NCI-H187 (cell line): ENCODE data around the gene B4GALNT1.
A peak's percentile ranks its signal among the peaks of the same experiment; 100 is the strongest.
"Not testable (repeated sequence)": the region's sequence is repeated elsewhere in the genome, so short reads cannot be mapped to it uniquely, and the experiment has no call there.

Experiments
- DNase-seq, 2 experiments: peaks; one replicate each; lab custom pipeline; 2025; lab: John Stamatoyannopoulos, UW

The B4GALNT1 gene

DNA sequence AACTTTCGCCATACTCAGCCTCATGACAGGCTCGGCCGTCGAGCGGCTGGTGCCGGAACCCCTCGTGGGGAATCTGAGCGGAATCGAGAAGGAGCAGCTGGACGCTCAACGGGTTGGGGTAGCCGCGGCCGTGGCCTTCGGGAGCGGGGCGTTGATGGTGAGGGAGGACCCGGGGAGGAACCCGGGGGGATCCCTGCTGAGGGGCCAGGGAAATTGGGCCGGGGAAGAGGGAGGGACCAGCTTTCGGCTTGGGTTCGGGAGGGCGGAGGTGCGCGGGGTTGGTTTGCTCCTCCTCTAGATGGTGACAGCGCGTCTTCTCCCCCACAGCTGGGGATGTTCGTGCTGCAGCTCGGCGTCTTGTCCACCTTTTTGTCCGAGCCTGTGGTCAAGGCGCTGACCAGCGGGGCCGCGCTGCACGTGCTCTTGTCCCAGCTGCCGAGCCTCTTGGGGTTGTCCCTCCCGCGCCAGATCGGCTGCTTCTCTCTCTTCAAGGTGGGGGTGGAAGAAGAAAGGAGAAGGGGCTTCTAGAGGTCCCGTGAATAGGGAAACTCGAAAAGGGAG lies 12.0 kb downstream of the B4GALNT1 start:
- DNase-seq, result no peak

- no peak for DNase-seq
These were observed 12.6 kb downstream of the B4GALNT1 start for GRCh38 chr12:57620245-57620935.

DNA sequence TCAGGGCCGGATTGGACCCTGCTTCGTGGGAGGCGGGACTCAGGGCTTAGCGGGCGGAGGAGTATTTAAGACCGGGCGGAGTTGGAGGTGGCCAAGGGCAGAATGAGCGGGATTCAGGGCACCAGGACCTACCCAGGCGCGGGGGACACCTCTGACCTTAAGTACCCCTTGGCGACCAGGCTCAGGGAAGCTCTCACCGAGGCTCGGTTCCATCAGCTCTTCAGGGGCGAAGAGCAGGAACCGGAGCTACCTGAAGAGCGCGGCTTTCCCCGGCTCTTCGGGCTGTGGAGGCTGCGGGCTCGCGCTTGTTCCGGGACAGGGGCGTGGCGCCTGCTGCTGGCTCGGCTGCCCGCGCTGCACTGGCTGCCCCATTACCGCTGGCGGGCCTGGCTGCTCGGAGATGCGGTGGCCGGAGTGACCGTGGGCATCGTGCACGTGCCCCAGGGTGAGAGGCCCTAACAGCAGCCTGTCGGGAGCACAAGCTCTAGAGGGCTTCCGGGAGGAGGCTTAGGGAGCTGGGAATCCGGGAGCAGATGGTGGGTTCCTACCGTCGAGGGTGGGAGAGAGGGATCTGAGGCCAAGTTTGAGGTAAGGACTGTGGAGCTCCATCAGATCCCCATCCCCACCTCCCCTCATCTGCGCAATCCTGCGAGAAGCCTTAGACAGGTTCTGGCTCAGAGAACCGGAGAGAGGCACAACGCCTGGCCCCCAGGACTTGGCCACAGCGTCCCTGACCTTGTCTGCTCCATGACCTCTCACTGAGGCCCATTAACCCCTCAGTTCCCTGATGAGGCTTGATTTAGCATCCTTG lies 13.4 kb downstream of the B4GALNT1 start:
- no peak for DNase-seq

DNA sequence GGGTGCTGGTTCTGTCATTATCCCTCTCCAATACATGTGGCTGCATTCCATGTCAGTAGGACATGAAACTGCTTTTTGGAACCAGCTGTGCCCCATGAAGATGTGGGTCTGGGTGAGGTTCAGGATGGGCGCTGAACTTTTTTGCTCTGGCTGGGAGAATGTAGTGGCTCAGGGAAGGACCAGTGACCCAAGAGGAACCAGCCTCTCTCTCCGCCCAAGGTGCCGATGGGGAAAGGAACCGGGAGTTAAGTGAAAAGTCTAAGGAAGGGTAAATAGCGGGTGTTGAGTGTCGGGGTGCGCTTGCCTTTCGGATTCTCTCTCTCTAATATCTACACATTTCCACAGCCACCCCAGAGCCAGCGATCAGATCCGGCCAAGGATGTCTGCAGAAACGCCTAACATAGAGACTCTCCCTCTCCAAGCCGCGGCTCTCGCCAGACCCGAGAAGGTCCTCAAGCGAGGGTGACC lies 14.0 kb downstream of the B4GALNT1 start:
- DNase-seq, result no peak

- not testable (repeated sequence) for DNase-seq
These were observed 14.6 kb downstream of the B4GALNT1 start for GRCh38 chr12:57618431-57618830.

GRCh38 chr12:57617942-57618341 lies 15.1 kb downstream of the B4GALNT1 start:
- DNase-seq, result no peak

GRCh38 chr12:57616383-57617101 lies 16.5 kb downstream of the B4GALNT1 start:
- no peak for DNase-seq

DNA sequence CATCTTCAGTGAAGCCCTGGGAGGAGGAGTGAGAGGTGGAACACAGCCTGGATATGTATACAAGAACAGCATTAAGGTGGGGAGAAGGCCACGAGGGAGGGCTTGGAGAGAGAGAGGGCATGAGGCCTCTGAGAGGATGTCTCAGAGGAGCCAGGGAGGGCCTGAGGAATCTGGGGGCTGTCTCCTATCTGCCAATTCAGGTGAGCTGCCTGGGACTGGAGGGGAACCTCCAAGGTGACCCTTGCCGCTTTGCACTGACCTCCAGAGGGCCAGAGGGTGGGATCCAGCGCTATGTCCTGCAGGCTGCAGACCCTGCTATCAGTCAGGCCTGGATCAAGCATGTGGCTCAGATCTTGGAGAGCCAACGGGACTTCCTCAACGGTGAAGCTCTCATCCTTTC lies 17.4 kb downstream of the B4GALNT1 start:
- DNase-seq, result no peak

DNA sequence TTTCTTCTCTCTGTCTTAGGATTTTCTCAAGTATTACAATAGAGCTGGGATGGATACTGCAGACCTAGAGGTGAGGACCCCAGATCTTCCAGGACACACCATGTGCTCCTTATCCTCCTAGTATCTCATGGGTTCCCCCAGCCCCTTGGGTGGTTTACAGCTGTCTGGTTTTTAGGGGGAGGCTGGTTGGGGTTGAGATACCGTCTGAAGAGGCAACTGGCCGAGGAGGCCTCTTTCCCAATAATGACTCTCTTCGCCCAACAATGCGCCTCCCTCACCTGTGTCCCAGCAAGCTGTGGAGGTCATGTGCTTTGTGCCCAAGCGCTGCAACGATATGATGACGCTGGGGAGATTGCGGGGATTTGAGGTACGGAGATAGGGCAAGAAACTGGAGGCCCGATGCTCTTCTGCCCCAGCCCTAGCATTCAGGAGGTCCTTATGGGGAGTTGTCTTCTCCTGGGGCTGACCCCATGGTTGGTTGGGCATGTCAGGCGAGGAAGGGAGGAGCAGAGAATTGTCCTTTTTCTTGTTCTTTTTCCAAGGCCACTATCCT lies 18.0 kb downstream of the B4GALNT1 start:
- DNase-seq, result no peak

DNA sequence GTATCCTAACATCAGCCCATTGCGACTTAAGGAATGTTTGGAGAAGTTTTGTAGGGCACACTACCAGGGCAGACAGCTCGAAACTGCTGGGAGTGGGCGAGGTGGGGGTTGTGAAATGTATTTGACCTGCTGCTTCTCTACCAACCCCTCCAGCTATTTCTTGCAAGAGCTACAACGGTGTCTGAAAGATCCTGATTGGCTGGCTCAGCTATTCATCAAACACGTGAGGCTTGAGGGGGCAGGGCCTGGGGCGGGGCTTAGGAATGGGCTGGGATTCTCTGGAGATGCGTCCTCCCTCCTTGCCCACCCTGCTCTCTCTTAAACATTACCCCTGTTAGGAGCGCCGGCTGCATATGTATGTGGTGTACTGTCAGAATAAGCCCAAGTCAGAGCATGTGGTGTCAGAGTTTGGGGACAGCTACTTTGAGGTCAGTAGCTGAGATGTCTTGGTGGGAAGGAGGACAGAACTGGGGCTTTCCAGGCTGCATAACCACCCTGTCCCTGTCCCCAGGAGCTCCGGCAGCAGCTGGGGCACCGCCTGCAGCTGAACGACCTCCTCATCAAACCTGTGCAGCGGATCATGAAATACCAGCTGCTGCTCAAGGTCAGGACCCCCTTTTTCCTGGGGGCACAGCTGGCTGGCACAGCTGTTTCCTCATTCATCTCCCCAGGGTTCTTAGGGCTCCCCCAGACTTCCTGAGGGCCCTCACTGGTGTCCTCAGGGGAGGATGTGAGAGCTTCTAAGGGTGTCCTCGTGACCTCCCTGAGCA lies 18.6 kb downstream of the B4GALNT1 start:
- no peak for DNase-seq

DNA sequence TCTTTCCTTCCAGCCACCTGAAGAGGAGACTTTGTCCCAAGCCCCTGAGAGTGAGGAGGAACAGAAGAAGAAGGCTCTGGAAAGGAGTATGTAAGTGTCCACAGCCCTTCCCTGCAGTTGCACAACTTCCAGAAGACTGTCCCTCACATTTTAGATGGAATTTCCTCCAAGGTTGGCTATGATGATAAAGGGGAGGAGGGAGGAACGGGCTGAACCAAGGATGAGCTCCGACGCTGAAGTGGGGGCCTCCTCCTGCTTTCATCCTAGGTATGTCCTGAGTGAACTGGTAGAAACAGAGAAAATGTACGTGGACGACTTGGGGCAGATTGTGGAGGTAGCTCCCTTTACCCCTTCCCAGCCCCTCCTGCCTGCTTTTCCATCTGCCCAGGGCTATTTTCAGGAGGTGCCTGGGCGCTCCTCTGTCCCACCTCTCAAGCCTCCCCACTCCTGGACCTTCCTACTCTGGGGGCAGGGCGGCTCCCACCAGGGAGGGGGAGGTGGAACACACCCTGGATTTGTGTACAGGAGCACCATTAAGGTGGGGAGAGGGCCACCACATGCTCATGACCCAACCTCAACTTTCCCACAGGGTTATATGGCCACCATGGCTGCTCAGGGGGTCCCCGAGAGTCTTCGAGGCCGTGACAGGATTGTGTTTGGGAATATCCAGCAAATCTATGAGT lies 19.4 kb downstream of the B4GALNT1 start:
- DNase-seq, result no peak

DNA sequence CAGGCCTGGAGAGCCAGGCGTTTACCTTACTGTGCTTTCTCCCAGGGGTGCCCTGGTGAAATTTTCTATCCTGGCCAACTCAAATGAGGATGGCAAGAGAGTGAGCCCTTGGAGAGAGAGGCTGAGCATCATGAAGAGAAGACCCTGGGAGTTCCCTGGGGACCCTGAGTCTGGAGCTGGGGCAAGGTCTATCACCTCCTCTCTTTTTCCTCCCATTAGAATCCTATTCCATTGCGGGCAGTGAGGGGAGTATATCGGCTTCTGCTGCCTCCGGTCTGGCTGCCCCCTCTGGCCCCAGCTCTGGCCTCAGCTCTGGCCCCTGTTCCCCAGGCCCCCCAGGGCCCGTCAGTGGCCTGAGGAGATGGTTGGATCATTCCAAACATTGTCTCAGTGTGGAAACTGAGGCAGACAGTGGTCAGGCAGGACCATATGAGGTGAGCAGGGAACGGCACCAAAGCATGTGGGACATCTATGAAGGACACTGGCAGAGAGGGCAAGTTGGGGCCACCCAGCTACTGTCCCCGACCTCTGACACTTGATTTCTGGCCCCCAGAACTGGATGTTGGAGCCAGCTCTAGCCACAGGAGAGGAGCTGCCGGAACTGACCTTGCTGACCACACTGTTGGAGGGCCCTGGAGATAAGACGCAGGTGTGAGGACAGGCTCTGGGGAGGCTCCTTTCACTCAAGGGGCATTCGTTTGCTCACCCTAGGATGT lies 20.1 kb downstream of the B4GALNT1 start:
- no peak for DNase-seq

DNA sequence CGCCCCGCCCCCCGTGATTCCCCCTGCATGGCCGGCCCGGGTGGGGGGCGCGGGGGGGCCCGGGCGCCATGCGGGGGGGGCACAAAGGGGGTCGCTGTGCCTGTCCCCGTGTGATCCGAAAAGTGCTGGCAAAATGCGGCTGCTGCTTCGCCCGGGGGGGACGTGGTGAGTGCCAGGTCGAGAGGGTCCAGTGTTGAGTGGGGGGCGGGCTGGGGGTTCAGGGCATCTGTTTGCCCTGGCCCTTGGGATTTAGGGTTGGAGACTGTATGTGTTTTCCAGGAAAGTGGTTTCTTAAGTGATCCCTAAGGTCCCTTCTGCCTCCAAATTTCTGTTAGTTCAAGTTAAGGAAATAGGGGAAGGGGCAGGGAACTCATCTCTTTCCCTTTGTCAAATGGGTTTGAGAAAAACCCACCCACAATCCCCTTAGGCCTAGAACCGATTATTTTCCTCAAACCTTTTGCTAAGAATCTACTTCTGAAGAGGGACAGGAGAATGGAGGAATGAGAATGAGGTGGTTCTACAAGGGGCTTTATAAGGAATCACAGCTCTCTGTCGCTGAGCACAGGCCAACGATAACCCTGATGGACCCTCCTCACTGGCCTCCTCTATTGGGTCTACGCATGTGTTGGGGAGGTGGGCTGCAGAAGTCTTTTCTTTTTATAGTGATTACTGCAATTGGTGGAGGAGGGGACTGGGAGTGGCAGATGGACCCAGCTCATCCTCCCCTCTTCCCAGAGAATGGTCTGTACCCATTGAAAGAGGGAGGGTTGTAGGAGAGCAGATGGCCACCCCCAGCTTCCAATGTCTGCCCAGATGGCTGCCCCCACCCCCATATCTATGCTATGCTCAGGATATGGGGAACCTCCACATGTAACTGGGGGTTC lies 20.9 kb downstream of the B4GALNT1 start:
- DNase-seq, result no peak

GRCh38 chr12:57611108-57611826 lies 21.7 kb downstream of the B4GALNT1 start, which contains the start of gene ARHGEF25:
TSS of gene ARHGEF25 (plus strand) at chr12:57611435. CDS start at chr12:57611895, 460 bp downstream.
- DNase-seq, result peak; percentile 9 to 26

DNA sequence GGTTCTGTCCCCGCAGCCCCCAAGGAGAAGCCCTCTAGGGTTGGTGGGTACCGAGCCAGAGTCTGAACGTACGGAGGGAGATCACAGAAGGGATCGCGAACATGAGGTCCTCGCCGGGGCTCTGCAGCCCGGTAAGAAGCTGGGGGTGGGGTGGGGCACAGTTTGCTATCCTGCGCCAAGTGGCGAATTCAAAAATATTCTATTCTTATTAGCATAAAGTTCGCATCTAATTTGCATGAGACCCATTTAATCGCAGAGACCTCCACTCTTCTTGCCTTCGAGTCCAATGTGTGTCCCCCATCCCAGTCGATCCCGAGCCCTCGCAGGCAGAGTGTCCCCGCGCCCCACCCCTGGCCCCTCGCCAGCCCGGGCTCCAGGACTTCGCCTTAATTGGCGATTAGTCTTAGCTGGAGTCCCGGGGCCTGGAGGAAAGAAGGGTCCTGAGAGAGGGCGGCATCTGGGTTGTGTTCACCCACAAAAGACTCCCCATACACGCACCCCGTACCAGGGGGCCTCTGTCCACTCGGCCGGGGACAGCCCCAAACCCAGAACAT lies 22.4 kb downstream of the B4GALNT1 start:
- DNase-seq, result no peak

DNA sequence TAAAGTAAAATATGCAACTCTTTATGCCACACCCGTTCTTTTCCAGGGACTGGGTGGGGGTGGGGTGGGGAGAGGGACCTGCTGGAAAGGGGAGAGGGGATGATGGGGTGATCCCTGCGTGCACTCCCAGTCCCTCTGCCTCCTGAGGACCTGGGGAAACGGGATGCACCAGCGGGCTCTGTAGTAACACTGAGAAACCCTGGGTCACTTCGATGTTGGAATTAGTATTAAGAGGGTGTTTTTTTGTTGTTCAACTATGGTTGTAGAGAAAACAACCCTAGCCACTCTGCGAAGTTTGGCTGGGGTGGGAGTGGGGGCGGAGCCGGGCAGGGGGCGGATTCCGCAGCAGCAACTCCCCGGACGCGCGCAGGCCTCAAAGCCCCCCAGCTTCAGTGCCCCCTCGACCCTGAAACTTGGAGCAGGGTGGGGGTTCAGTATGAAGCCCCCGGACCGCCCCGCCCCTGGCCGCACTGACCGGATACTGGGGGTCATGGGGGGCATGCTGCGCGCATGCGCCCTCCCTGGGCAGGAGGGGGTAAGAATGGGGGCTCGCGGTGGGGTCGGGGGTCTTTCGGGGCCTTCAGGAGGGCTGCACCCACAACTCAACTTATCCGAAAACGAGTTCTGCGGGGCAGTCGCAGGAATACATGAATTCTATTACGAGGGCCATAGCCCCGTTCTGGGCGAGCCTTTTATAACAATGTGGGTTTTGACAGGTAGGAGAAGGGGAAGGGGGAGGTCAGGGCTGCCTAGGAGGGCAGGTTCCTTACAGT lies 23.0 kb downstream of the B4GALNT1 start:
- no peak for DNase-seq
